HG02981 (cell line): ENCODE data around the gene CTNNA1.
"Not testable (repeated sequence)": the region's sequence is repeated elsewhere in the genome, so short reads cannot be mapped to it uniquely, and the experiment has no call there.

Experiments used
- ATAC-seq: cut with Tn5 transposase; IDR thresholded peaks from one replicate; pipeline ENCODE4 v1.9.1; 2021; ENCODE audit warnings: mild to moderate bottlenecking, moderate library complexity; ENCODE audit not compliant: unreplicated experiment

Gene CTNNA1

GRCh38 chr5:138883211-138883610 lies 130.0 kb downstream of the CTNNA1 start:
- ATAC-seq, result no peak

GRCh38 chr5:138884094-138884493 lies 130.9 kb downstream of the CTNNA1 start:
- ATAC-seq, result no peak

GRCh38 chr5:138884554-138884953 lies 131.3 kb downstream of the CTNNA1 start:
- ATAC-seq, result no peak

- no peak for ATAC-seq
Observed at GRCh38 chr5:138889994-138890393, 136.8 kb downstream of the CTNNA1 start.

- ATAC-seq, result no peak
Observed at GRCh38 chr5:138890644-138891043, 137.4 kb downstream of the CTNNA1 start.

- no peak for ATAC-seq
Observed at GRCh38 chr5:138895918-138896317, 142.7 kb downstream of the CTNNA1 start.

- no peak for ATAC-seq
Observed at GRCh38 chr5:138898299-138898698, 145.1 kb downstream of the CTNNA1 start.

GRCh38 chr5:138898742-138899141 lies 145.5 kb downstream of the CTNNA1 start:
- no peak for ATAC-seq

- ATAC-seq, result no peak
Observed at GRCh38 chr5:138900281-138900965, 147.2 kb downstream of the CTNNA1 start.

GRCh38 chr5:138901716-138902115 lies 148.5 kb downstream of the CTNNA1 start:
- ATAC-seq, result no peak

GRCh38 chr5:138903130-138903775 lies 150.0 kb downstream of the CTNNA1 start:
- no peak for ATAC-seq

GRCh38 chr5:138905541-138905940 lies 152.3 kb downstream of the CTNNA1 start:
- ATAC-seq, result no peak

- no peak for ATAC-seq
Observed at GRCh38 chr5:138909734-138910133, 156.5 kb downstream of the CTNNA1 start.

GRCh38 chr5:138910546-138911185 lies 157.4 kb downstream of the CTNNA1 start:
- no peak for ATAC-seq

- ATAC-seq, result no peak
Observed at GRCh38 chr5:138911441-138911840, 158.2 kb downstream of the CTNNA1 start.

- ATAC-seq, result no peak
Observed at GRCh38 chr5:138912093-138912492, 158.9 kb downstream of the CTNNA1 start.

- ATAC-seq, result no peak
Observed at GRCh38 chr5:138913773-138914172, 160.5 kb downstream of the CTNNA1 start.

GRCh38 chr5:138914338-138914737 lies 161.1 kb downstream of the CTNNA1 start:
- ATAC-seq, result no peak

- no peak for ATAC-seq
Observed at GRCh38 chr5:138918686-138919085, 165.5 kb downstream of the CTNNA1 start.

GRCh38 chr5:138920181-138920580 lies 167.0 kb downstream of the CTNNA1 start:
- ATAC-seq, result no peak

- ATAC-seq, result not testable (repeated sequence)
Observed at GRCh38 chr5:138921362-138921761, 168.1 kb downstream of the CTNNA1 start.

- ATAC-seq, result no peak
Observed at GRCh38 chr5:138922494-138922893, 169.3 kb downstream of the CTNNA1 start.
